Measurements from ENCODE around the gene FCHO1.

Gene FCHO1

GRCh38 chr19:17755977-17756670 lies 4.8 kb downstream of the FCHO1 start:
- TF ChIP-seq CTCF (IDR thresholded peaks at IDR 0.05; ENCODE audit: extremely low read depth, missing control alignments) = no peak
- DNase-seq (ENCODE audit: low spot score) = peak; percentile 83

- DNase-seq (ENCODE audit: low spot score) = no peak
- TF ChIP-seq CTCF (IDR thresholded peaks at IDR 0.05; ENCODE audit: extremely low read depth, missing control alignments) = no peak
Observed at GRCh38 chr19:17757125-17757524, 5.8 kb downstream of the FCHO1 start.

GRCh38 chr19:17758515-17758914 lies 7.2 kb downstream of the FCHO1 start:
- no peak for TF ChIP-seq CTCF (IDR thresholded peaks at IDR 0.05; ENCODE audit: extremely low read depth, missing control alignments)
- DNase-seq (ENCODE audit: low spot score) = no peak

- no peak for DNase-seq (ENCODE audit: low spot score)
- TF ChIP-seq CTCF (IDR thresholded peaks at IDR 0.05; ENCODE audit: extremely low read depth, missing control alignments) = no peak
Observed at GRCh38 chr19:17761148-17761547, 9.9 kb downstream of the FCHO1 start.

- TF ChIP-seq CTCF (IDR thresholded peaks at IDR 0.05; ENCODE audit: extremely low read depth, missing control alignments) = no peak
- DNase-seq (ENCODE audit: low spot score) = no peak
Observed at GRCh38 chr19:17762505-17763229, 11.4 kb downstream of the FCHO1 start.

GRCh38 chr19:17764348-17764747 lies 13.1 kb downstream of the FCHO1 start:
- no peak for DNase-seq (ENCODE audit: low spot score)

More at GRCh38 chr19:17764348-17764747, 13.1 kb downstream of the FCHO1 start:
- TF ChIP-seq CTCF (IDR thresholded peaks at IDR 0.05; ENCODE audit: extremely low read depth, missing control alignments) = no peak

Data from GM20000 (cell line).